Heart left ventricle (tissue), 13 donors: Measurements from ENCODE around the gene TINAGL1.

Source experiments
- CTCF ChIP-seq, 12 donors: fragments of 200-600 bp; sonication (generic) in 4 of 12; IDR thresholded peaks; one replicate each; pipeline versions ENCODE4 v1.5.0 to v1.8.0; 2018 to 2022; ENCODE audit warnings: antibody characterized with exemption in 12 of 12, mild to moderate bottlenecking in 5 of 12
- POLR2A ChIP-seq, 2 donors: fragments of 450-650 bp; IDR thresholded peaks; one replicate each; pipeline ENCODE4 v1.6.1; 2017; ENCODE audit warnings: antibody characterized with exemption in 2 of 2, mild to moderate bottlenecking in 2 of 2, moderate library complexity in 2 of 2
- donor health status: ischemic (EF 13 %, LVEDD 7.1; RV severe dilation, severe dysfunction).
- donor health status: DM: no; HTN: yes; CAD: no.
- donor health status: DM: no; HTN: no; CAD: no.
- donor health status: ischemic (EF 25% LVEDD 6.9; RV normal size, moderate dysfunction).
- donor health status: ischemic (EF 25% LVEDD 5.7; RV mildly dilated, moderate dysfunction).
- donor health status: ischemic (EF 35%, LVEDD 5.7; RV mildly dilated, moderate dysfunction).
- donor health status: nonischemic (EF 11% LVEDD 7.7; RV severe dilation, severe dysfunction).
- donor health status: DM: yes; HTN: yes; CAD: no.
- donor health status: PGD.
- donor health status: ischemic (EF 29% LVEDD 5.4; RV normal size, mild dysfunction).
- donor health status: nonischemic (EF 23%, LVEDD 6.1; RV moderate dilation, normal function).

- TF ChIP-seq CTCF (IDR thresholded peaks at IDR 0.05) (no peak), POLR2A (IDR thresholded peaks at IDR 0.05) (no peak)
Observed at GRCh38 chr1:31568895-31569595, 7.3 kb upstream of the TINAGL1 start.
